Measurements from ENCODE around the gene GDA. TPM values are rescaled to one million over a fixed set of nuclear protein-coding genes. Genes with fewer than 3 reads are reported as not detected.

The GDA gene
- total and polyA plus RNA-seq, 3 donors from 2014 or later = 1.7 to 3.7 (median 2.1) TPM

DNA sequence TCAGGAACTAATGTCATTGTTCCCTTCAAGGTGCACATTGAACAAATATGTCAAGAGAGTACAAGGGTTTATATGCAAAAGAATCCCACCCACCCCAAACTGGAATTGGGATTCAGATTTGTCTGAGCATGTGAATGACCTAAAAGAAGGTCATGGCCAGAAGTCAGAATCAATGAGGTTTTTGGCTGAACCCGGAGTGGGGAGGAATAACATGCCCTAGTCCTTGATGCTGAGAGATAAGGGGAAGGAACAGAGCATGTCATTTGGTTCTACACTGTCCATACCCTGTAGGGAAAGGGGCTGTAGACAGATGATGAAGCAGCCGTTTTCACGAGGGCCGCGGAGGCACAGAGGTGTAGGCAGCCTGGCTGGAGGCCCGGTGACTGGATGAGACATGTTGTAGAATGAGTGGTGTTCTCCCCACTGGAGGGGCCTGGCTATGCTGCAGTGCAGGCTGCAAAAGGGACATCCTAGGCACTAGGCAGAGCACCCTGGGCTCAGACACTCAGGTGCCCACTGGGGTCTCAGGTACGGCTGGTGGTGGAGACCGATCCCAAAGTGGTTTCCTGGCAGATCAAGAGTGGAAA lies 149.9 kb downstream of the GDA start:
- H3K4me1 ChIP-seq = peaks cover 5% of the 10 kb centered on the region
- H3K4me3 ChIP-seq = no peak overlapping the region
- 67 to 69% methylated on average over 8 of the region's 8 CpGs for WGBS, 2 donors
- no peaks in the 10 kb centered on the region for H3K27me3 ChIP-seq
- TF ChIP-seq, protein P1, sequence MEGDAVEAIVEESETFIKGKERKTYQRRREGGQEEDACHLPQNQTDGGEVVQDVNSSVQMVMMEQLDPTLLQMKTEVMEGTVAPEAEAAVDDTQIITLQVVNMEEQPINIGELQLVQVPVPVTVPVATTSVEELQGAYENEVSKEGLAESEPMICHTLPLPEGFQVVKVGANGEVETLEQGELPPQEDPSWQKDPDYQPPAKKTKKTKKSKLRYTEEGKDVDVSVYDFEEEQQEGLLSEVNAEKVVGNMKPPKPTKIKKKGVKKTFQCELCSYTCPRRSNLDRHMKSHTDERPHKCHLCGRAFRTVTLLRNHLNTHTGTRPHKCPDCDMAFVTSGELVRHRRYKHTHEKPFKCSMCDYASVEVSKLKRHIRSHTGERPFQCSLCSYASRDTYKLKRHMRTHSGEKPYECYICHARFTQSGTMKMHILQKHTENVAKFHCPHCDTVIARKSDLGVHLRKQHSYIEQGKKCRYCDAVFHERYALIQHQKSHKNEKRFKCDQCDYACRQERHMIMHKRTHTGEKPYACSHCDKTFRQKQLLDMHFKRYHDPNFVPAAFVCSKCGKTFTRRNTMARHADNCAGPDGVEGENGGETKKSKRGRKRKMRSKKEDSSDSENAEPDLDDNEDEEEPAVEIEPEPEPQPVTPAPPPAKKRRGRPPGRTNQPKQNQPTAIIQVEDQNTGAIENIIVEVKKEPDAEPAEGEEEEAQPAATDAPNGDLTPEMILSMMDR (IDR thresholded peaks at IDR 0.05) = no peak
- TF ChIP-seq POLR2A (IDR thresholded peaks at IDR 0.05) = no peak
- no peak overlapping the region for H3K27ac ChIP-seq
- intact Hi-C loops (cut with DNase I; ENCODE audit: low total_unique reads) = loop anchor here (10.0 kb wide), 1 partner anchor 296 kb away; no protein-coding TSS in a partner anchor
- no peak for DNase-seq
- no peaks in the 10 kb centered on the region for H3K9me3 ChIP-seq
- H3K36me3 ChIP-seq (ENCODE audit: low read depth, missing control alignments) = no peaks in the 10 kb centered on the region

DNA sequence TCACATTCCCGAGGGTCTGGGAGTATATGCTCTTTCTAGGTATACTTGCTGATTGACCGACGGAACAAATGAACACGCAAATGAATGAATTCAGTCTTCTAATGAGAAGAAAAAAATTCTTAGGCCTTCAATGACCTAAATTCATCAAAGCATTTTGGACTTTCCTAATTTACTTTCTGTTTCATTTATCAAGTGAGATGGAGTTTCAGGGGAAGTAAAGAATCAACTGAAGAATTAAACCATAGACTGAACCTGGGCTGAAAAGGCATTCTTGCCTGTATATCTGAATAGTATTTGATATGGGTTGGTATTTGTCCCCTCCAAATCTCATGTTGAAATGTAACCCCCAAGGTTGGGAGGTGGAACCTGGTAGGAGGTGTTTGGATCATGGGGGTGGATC lies 151.6 kb downstream of the GDA start:
- peaks cover 5% of the 10 kb centered on the region for H3K4me1 ChIP-seq
- H3K9me3 ChIP-seq = no peaks in the 10 kb centered on the region
- H3K36me3 ChIP-seq (ENCODE audit: low read depth, missing control alignments) = no peaks in the 10 kb centered on the region
- WGBS, 2 donors = 87 to 89% methylated on average over 4 of the region's 4 CpGs
- H3K27ac ChIP-seq = no peak overlapping the region
- no peak for DNase-seq
- TF ChIP-seq, protein P1 (IDR thresholded peaks at IDR 0.05) = no peak
- no peak for TF ChIP-seq POLR2A (IDR thresholded peaks at IDR 0.05)
- H3K4me3 ChIP-seq = no peak overlapping the region
- no peaks in the 10 kb centered on the region for H3K27me3 ChIP-seq
- intact Hi-C loops (cut with DNase I; ENCODE audit: low total_unique reads) = no loop called here

Small RNA genes within 50 kb of the gene (small RNA-seq; reads per million reads assigned to genes)
- gene RNA5SP285 = 0 reads per million in 2 donors

Other genes starting within 250 kb of the GDA start
- 10 to 100 TPM; 41.3 to 42.2 TPM for gene ABHD17B, start 238.2 kb upstream of the GDA start, total RNA-seq
- 31.3 TPM for gene ABHD17B, start 238.2 kb upstream of the GDA start, polyA plus RNA-seq (ENCODE audit: insufficient read depth, low read depth, low replicate concordance)
- gene C9orf85, start 237.8 kb upstream of the GDA start, total RNA-seq = 10 to 100 TPM; 11.8 to 14.4 TPM
- 8.0 TPM for gene C9orf85, start 237.8 kb upstream of the GDA start, polyA plus RNA-seq (ENCODE audit: insufficient read depth, low read depth, low replicate concordance)
- 1 to 10 TPM; 3.1 to 7.9 TPM for gene C9orf57, start 88.8 kb upstream of the GDA start, total RNA-seq
- 34.1 TPM for gene C9orf57, start 88.8 kb upstream of the GDA start, polyA plus RNA-seq (ENCODE audit: insufficient read depth, low read depth, low replicate concordance)
- gene ZFAND5, start 215.8 kb downstream of the GDA start, total RNA-seq = 100 to 1,000 TPM; 313 to 314 TPM
- gene ZFAND5, start 215.8 kb downstream of the GDA start, polyA plus RNA-seq (ENCODE audit: insufficient read depth, low read depth, low replicate concordance) = 251 TPM